ENCODE measurements around the gene ARPC1B. TPM values are rescaled to one million over a fixed set of nuclear protein-coding genes. Genes with fewer than 3 reads are reported as not detected.

ARPC1B gene
- total RNA-seq, 1 experiment from 2014 or later, result 987 TPM

Other genes starting within 250 kb of the ARPC1B start
- gene SMURF1, start 230.6 kb upstream of the ARPC1B start, total RNA-seq (2014; rRNA removed; shearing (Covaris generic)), result 27.5 and 33.5 TPM in 2 replicates
- 0.13 and 0.69 TPM in 2 replicates for gene KPNA7, start 166.6 kb upstream of the ARPC1B start, total RNA-seq (2014; rRNA removed; shearing (Covaris generic))
- gene MYH16, start 101.9 kb upstream of the ARPC1B start, total RNA-seq (2014; rRNA removed; shearing (Covaris generic)), result 0.05 TPM in 1 of 2 replicates, not detected in the other
- 120 and 151 TPM in 2 replicates for gene ARPC1A, start 48.8 kb upstream of the ARPC1B start, total RNA-seq (2014; rRNA removed; shearing (Covaris generic))
- 51.2 and 57.8 TPM in 2 replicates for gene PDAP1, start 33.9 kb downstream of the ARPC1B start, total RNA-seq (2014; rRNA removed; shearing (Covaris generic))
- 120 and 130 TPM in 2 replicates for gene BUD31, start 34.2 kb downstream of the ARPC1B start, total RNA-seq (2014; rRNA removed; shearing (Covaris generic))
- gene PTCD1, start 64.1 kb downstream of the ARPC1B start, total RNA-seq (2014; rRNA removed; shearing (Covaris generic)), result 18.2 and 22.3 TPM in 2 replicates
- gene CPSF4, start 64.2 kb downstream of the ARPC1B start, total RNA-seq (2014; rRNA removed; shearing (Covaris generic)), result 101 and 112 TPM in 2 replicates
- 918 and 1,014 TPM in 2 replicates for gene ATP5MF, start 91.4 kb downstream of the ARPC1B start, total RNA-seq (2014; rRNA removed; shearing (Covaris generic))
- gene ZNF789, start 98.2 kb downstream of the ARPC1B start, total RNA-seq (2014; rRNA removed; shearing (Covaris generic)), result 18.6 and 20.4 TPM in 2 replicates
- gene ZNF394, start 125.6 kb downstream of the ARPC1B start, total RNA-seq (2014; rRNA removed; shearing (Covaris generic)), result 21.0 and 28.5 TPM in 2 replicates
- gene ZKSCAN5, start 129.9 kb downstream of the ARPC1B start, total RNA-seq (2014; rRNA removed; shearing (Covaris generic)), result 8.5 and 9.7 TPM in 2 replicates
- 1.6 and 1.7 TPM in 2 replicates for gene FAM200A, start 177.4 kb downstream of the ARPC1B start, total RNA-seq (2014; rRNA removed; shearing (Covaris generic))
- gene ZNF655, start 183.9 kb downstream of the ARPC1B start, total RNA-seq (2014; rRNA removed; shearing (Covaris generic)), result 38.6 and 39.7 TPM in 2 replicates
- 0.05 TPM in 1 of 2 replicates, not detected in the other for gene TMEM225B, start 223.5 kb downstream of the ARPC1B start, total RNA-seq (2014; rRNA removed; shearing (Covaris generic))
- 11.0 and 15.0 TPM in 2 replicates for gene ZSCAN25, start 242.2 kb downstream of the ARPC1B start, total RNA-seq (2014; rRNA removed; shearing (Covaris generic))